Uterus (tissue), 2 donors: ENCODE results near the gene GATA6.

Experiments used
- POLR2A ChIP-seq, 2 donors: fragments of 450-650 bp; IDR thresholded peaks; one replicate each; pipeline ENCODE4 v1.6.1; 2016; ENCODE audit warnings: antibody characterized with exemption in 2 of 2, mild to moderate bottlenecking in 1 of 2, moderate library complexity in 1 of 2
- TF ChIP-seq, protein P1 (sequence below), 4 experiments: fragments of 200-600 bp in 2 of 4; fragments of 450-650 bp in 2 of 4; sonication (generic) in 2 of 4; IDR thresholded peaks; one replicate each; pipeline ENCODE4 v1.5.1; 2016 to 2019; ENCODE audit warnings: antibody characterized with exemption in 4 of 4, mild to moderate bottlenecking in 2 of 4, moderate library complexity in 1 of 4

DNA sequence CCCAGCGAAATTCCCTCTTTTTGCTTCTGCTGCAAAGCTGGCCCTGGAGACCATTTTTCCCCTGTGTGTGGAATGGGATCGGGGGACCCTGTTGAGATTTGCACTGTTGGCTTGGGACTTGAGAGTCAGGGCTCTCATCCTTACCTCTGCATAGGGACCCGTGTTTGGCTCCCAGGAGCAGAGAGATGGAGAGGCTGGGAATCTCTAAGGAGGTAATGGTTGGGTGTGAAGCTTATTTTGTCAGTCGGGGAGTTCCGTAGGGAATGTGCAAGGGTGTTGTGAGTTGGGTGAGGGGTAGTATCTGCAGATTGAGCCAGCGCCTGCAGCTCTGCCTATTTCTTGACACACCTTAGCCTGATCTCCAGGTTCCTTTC lies 4.5 kb downstream of the GATA6 start:
- TF ChIP-seq, protein P1, sequence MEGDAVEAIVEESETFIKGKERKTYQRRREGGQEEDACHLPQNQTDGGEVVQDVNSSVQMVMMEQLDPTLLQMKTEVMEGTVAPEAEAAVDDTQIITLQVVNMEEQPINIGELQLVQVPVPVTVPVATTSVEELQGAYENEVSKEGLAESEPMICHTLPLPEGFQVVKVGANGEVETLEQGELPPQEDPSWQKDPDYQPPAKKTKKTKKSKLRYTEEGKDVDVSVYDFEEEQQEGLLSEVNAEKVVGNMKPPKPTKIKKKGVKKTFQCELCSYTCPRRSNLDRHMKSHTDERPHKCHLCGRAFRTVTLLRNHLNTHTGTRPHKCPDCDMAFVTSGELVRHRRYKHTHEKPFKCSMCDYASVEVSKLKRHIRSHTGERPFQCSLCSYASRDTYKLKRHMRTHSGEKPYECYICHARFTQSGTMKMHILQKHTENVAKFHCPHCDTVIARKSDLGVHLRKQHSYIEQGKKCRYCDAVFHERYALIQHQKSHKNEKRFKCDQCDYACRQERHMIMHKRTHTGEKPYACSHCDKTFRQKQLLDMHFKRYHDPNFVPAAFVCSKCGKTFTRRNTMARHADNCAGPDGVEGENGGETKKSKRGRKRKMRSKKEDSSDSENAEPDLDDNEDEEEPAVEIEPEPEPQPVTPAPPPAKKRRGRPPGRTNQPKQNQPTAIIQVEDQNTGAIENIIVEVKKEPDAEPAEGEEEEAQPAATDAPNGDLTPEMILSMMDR (IDR thresholded peaks at IDR 0.05), result no peak
- TF ChIP-seq POLR2A (IDR thresholded peaks at IDR 0.05), result no peak
